ENCODE data around the gene IHH. TPM values are rescaled to one million over a fixed set of nuclear protein-coding genes. Genes with fewer than 3 reads are reported as not detected.

The IHH gene
- not detected for total RNA-seq
- long read RNA-seq, result 0 reads

DNA sequence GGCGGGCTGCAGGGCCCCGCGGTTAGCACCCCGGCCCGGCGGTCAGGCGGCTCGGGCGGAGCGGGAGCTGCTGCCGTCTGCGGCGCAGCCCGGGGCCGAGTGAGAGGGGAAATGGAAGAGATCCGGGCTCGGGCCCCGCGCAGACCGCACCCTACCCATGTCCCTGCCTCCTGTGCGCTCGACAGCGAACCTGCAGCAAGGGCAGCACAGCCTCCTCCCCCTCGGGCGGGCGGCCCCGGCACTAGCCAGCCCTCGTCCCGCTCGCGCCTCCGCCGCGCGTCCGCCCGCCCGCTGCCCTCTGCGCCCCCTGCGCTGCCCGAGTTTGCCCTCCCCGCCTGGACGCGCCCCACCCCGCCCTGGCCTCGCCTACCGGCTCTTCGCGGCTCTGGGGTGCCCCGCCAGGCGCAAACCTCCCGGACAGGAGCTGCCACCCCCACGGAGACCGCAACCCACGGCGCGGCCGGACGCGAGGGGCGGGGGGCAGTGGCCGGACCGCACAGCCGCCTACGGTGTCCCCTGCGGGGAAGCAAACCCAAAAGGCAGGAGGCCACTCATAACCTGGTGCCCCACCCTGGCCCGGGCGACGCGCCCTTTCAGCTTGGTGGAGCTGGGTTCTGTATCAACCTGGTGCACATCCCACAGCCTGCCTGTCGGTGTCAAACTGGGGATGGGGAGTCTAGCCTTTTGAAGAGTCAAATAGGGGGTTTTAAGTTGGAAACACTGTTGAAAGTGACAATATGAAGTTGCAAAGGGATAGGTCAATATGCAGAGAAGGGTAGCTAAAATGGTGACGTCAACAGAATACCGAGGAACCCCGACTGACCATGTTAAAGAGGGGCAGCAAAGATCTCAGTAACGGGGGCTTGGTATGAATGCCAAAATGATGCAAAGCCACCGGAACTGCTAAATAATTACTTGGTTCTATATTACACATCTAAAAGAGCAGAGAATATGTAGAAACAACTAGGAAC is at the start of gene IHH:
Gene IHH (minus strand): TSS at position 101 of the 971 bp plus-strand sequence. CDS start 454 bp downstream, outside the sequence.
- DNase-seq, result no peak
- intact Hi-C loops (cut with DNase I), result no loop called here
- no peak for ATAC-seq (ENCODE audit: poor library complexity)

DNA sequence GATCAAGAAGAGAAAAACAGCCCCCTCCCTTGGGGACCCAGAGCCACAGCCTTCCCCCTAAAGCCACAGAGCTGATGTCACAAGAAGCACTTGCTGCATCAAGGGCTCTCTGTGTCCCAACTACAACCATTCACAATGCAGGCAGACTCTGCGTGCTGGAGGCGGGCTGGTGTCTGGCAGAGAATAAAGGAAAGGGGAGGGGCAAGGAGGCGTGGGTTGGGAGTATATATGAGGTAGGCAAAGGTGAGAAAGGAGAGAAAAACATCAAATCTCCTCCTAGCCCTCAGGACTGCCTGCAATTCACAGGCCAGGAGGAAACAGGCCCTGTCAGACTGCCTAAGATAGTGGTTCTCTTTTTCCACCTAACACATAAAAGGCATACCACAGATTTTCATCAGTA is 48.8 kb upstream of the IHH start:
- intact Hi-C loops (cut with DNase I), result no loop called here
- ATAC-seq (ENCODE audit: poor library complexity) (no peak), DNase-seq (no peak)

DNA sequence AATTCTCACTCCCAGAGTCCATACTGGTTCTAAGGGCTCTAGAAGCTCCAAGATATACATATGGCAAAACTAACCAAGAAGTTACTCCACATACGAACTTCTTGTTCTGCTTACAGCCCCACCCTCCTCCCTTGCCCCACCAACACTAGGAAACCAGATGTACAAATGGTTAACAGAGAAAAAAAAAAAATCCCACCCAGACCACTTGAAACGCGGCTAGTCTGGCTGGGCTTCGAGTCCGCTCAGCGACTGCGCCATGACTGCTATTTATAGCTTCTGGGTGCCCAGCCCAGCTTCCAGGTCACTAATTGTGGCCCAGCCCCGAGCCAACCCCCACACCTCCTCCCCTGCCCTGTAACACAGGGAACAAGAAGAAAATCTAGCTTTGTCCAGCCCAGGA is 47.0 kb upstream of the IHH start:
- DNase-seq (no peak), ATAC-seq (ENCODE audit: poor library complexity) (peak; percentile 88)
- intact Hi-C loops (cut with DNase I), result no loop called here

- intact Hi-C loops (cut with DNase I), result no loop called here
- no peak for ATAC-seq (ENCODE audit: poor library complexity)
- DNase-seq, result no peak
Observed at GRCh38 chr2:219106251-219106650, 45.5 kb upstream of the IHH start.

DNA sequence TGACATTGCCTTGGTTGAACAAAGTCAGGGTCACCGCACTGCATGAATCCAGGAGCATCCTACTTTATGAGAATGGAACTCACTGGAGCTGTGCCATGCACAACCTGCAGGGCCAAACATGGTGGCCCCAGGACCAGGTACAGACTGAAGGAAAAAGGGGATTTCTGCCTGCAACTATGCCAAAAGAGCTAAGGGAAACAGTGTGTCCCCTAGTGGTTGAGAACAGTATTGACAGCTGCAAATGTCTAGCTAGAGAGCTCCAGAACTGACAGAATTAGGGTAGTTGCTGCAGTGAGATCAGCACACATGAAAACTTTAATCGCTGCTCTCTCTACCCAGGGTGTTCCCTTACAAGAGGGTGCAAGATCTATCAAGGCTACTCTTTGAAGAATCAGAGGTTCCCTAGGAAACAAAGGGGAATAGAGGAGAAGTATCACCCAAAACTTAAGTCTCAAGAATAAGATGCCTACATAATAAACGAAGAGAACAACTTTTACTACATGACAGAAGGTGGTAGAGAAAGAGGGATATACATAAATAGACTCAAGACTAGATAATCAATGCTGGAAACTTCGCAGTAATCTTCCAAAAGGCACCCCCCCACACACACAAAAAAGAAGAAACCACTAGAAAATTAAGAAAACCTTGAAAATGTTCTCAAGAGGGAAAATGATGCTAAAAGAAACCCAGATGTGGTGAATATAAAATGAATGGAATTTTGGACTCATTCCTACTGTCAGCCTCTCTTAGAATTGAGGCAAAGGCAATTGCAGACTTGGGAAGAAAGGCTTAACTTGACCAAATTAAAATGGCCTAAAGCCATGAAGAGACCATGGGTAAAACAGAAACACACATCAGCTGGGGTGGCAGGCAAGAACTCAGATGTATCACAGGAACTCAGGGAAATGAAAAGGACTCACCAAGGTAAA is 43.6 kb upstream of the IHH start:
- DNase-seq, result no peak
- intact Hi-C loops (cut with DNase I), result no loop called here

GRCh38 chr2:219099329-219099728 is 38.6 kb upstream of the IHH start:
- intact Hi-C loops (cut with DNase I), result no loop called here
- ATAC-seq (ENCODE audit: poor library complexity) (no peak), DNase-seq (no peak)

More for the DNA sequence above, 43.6 kb upstream of the IHH start:
- no peak for ATAC-seq (ENCODE audit: poor library complexity)

DNA sequence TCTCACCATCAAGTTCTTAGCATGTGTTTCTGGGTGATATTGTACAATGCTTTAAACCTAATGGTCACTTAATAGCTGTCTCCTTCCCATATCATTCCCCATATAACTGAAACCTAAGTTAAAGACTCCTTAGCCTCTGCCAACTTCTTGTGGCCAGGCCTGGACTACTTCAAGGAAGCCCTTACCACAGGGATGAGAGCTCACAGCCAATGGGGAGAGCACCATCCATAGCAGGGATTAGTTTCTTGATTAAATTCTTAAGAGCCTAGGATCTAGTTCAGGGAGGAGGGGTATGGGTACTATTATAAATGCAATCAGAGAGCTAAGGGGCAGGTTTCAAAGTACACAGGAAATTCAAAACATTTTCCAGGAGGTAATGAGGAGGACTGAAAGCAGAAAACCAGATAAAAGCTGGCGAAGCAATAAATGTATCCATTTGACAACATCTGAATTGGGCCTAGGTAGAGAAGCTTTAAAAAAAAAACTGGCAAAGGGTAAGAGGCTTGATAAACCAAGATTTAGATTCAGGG is 34.8 kb upstream of the IHH start:
- intact Hi-C loops (cut with DNase I), result no loop called here
- no peak for DNase-seq
- ATAC-seq (ENCODE audit: poor library complexity), result no peak

GRCh38 chr2:219094171-219094570 is 33.5 kb upstream of the IHH start:
- no peak for DNase-seq
- intact Hi-C loops (cut with DNase I), result no loop called here
- no peak for ATAC-seq (ENCODE audit: poor library complexity)

DNA sequence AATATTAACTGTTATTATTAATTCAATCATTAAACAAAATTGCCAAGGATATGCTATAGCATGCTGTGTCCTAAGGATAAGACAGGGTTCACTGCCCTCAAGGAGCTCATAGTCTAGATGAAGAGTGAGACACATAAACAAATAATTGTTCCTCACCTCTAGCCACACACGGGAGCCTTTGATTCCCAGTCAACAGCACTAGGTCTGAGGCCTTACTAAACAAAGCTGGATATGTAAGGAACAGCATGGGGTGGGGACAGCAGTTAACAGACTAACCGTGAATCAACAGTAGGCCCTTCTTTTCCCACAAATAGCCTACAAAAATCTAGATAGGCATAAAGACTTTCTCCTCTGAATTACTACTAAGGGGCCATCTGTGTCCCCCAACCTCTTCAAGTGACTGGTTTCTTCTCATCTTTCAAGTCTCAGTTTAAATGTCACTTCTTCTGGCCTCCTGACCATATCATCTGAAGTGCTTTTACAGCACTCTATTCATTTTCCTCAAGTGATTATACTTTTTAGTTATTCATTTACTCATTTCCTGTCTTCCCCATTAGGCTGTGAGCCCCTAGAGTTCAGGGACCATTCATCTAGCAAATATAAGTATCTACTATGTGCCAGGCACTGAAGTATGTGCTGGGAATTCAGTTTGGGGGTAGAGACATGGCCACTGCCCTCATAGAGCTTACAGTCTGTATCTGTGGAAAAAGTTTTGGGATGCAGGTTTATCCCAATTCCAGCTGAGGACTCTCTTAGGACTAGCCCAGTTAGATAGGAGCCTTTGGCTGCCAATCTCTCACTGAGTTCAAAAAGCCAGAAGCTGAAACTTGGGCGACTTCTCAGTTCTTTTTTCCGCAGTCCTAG is 29.9 kb upstream of the IHH start:
- intact Hi-C loops (cut with DNase I), result no loop called here
- ATAC-seq (ENCODE audit: poor library complexity) (no peak), DNase-seq (no peak)

DNA sequence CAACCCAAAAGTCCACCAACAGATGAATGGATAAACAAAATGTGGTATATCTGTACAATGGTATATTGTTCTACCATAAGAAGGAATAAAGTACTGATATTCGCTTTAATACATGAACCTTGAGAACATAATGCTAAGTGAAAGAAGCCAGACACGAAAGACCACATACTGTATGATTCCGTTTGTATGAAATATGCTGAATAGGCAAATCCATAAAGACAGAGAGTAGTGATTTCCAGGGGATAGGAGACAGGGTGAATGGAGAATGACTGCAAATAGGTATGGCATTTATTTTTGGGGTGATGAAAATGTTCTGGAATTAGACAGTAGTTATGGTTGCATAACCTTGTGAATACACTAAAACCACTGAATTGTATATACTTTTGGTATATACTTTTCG is 28.6 kb upstream of the IHH start:
- no peak for ATAC-seq (ENCODE audit: poor library complexity)

DNA sequence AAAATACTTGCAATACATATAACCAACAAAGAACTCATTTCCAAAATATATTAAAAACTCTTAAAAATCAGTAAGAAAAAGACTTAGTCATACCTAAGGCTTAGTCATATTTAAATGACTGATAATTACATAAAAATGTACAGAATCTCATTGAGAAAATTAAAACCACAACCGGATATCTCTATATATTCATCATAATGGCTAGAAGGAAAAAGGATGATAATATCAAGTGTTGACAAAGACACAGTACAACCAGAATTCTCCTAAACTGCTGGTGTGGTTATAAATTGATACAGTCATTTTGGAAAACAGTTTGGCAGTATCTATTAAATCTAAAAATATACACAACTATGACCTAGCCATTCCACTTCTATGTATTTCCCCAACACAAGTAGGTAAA is 27.1 kb upstream of the IHH start:
- intact Hi-C loops (cut with DNase I), result no loop called here
- ATAC-seq (ENCODE audit: poor library complexity) (no peak), DNase-seq (no peak)

More for the DNA sequence above, 28.6 kb upstream of the IHH start:
- intact Hi-C loops (cut with DNase I), result no loop called here
- DNase-seq, result no peak

- intact Hi-C loops (cut with DNase I), result no loop called here
- no peak for DNase-seq
- ATAC-seq (ENCODE audit: poor library complexity), result no peak
Observed at GRCh38 chr2:219087361-219087760, 26.6 kb upstream of the IHH start.

GRCh38 chr2:219086196-219086595 is 25.5 kb upstream of the IHH start:
- DNase-seq (no peak), ATAC-seq (ENCODE audit: poor library complexity) (no peak)
- intact Hi-C loops (cut with DNase I), result no loop called here

GRCh38 chr2:219084791-219085190 is 24.1 kb upstream of the IHH start:
- no peak for ATAC-seq (ENCODE audit: poor library complexity)
- intact Hi-C loops (cut with DNase I), result no loop called here

GRCh38 chr2:219082332-219082958 is 21.7 kb upstream of the IHH start:
- DNase-seq (peak; percentile 66), ATAC-seq (ENCODE audit: poor library complexity) (no peak)
- intact Hi-C loops (cut with DNase I), result no loop called here

More at GRCh38 chr2:219084791-219085190, 24.1 kb upstream of the IHH start:
- DNase-seq, result no peak

- no peak for DNase-seq
- intact Hi-C loops (cut with DNase I), result no loop called here
- ATAC-seq (ENCODE audit: poor library complexity), result no peak
Observed at GRCh38 chr2:219081701-219082331, 21.1 kb upstream of the IHH start.

GRCh38 chr2:219081096-219081495 is 20.4 kb upstream of the IHH start:
- ATAC-seq (ENCODE audit: poor library complexity), result no peak
- intact Hi-C loops (cut with DNase I), result no loop called here
- no peak for DNase-seq

All from Right ventricle myocardium superior (tissue), 1 donor.